Measurements from ENCODE around the gene RAD51B.

The RAD51B gene

GRCh38 chr14:68639000-68639757 lies 819.6 kb downstream of the RAD51B start:
- DNase-seq (ENCODE audit: insufficient read length, low spot score) (no peak), FAIRE-seq (no peak)
- no peak for TF ChIP-seq CTCF (IDR thresholded peaks at IDR 0.05; ENCODE audit: insufficient read depth, missing control alignments)

- TF ChIP-seq CTCF (IDR thresholded peaks at IDR 0.05; ENCODE audit: insufficient read depth, missing control alignments) = no peak
- no peak for FAIRE-seq
- DNase-seq (ENCODE audit: insufficient read length, low spot score) = no peak
Observed at GRCh38 chr14:68639758-68640574, 820.4 kb downstream of the RAD51B start.

- TF ChIP-seq CTCF (IDR thresholded peaks at IDR 0.05; ENCODE audit: insufficient read depth, missing control alignments) = no peak
- DNase-seq (ENCODE audit: insufficient read length, low spot score) (no peak), FAIRE-seq (no peak)
Observed at GRCh38 chr14:68643673-68644072, 824.1 kb downstream of the RAD51B start.

GRCh38 chr14:68644101-68644500 lies 824.5 kb downstream of the RAD51B start:
- DNase-seq (ENCODE audit: insufficient read length, low spot score) (no peak), FAIRE-seq (no peak)
- TF ChIP-seq CTCF (IDR thresholded peaks at IDR 0.05; ENCODE audit: insufficient read depth, missing control alignments) = no peak

GRCh38 chr14:68645371-68645770 lies 825.8 kb downstream of the RAD51B start:
- DNase-seq (ENCODE audit: insufficient read length, low spot score) (no peak), FAIRE-seq (no peak)
- no peak for TF ChIP-seq CTCF (IDR thresholded peaks at IDR 0.05; ENCODE audit: insufficient read depth, missing control alignments)

- FAIRE-seq (no peak), DNase-seq (ENCODE audit: insufficient read length, low spot score) (no peak)
- no peak for TF ChIP-seq CTCF (IDR thresholded peaks at IDR 0.05; ENCODE audit: insufficient read depth, missing control alignments)
Observed at GRCh38 chr14:68649476-68650189, 830.1 kb downstream of the RAD51B start.
